Keratinocyte (primary cell): Measurements from ENCODE around the gene GBGT1.

Experiments
- EZH2 ChIP-seq: IDR thresholded peaks from one replicate; pipeline ENCODE4 v1.6.1; 2012; ENCODE audit warnings: inconsistent platforms, mild to moderate bottlenecking, low read length, moderate library complexity
- TF ChIP-seq, protein P1 (sequence below), 3 experiments: IDR thresholded peaks in 1 of 3; conservative IDR thresholded peaks in 1 of 3; optimal IDR thresholded peaks in 1 of 3; 2 replicates in 2 of 3; 3 replicates in 1 of 3; pipeline versions ENCODE3 to v1.5.1; 2011; ENCODE audit warnings: low read length in 3 of 3, mild to moderate bottlenecking in 3 of 3, moderate library complexity in 2 of 3, control low read depth in 1 of 3, inconsistent platforms in 1 of 3; ENCODE audit not compliant: insufficient read depth in 2 of 3; ENCODE audit errors: extremely low read depth in 1 of 3

DNA sequence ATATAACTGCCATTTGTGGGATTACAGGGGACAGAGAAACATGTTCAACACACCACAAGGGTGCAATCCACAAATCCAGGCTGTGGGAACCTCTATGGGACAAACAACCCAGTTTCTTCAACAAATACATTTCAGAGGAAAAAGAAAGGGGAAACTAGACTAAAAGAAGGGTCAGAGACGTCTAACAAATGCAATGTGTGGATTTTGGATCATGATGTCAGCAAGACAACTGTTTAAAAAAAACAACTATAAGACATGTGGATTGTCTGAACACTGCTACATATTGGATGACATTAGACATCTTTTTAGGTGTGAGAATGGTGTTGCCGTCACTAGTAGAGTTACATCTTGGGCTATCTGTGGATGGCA lies 38.8 kb downstream of the GBGT1 start:
- TF ChIP-seq, protein P1, sequence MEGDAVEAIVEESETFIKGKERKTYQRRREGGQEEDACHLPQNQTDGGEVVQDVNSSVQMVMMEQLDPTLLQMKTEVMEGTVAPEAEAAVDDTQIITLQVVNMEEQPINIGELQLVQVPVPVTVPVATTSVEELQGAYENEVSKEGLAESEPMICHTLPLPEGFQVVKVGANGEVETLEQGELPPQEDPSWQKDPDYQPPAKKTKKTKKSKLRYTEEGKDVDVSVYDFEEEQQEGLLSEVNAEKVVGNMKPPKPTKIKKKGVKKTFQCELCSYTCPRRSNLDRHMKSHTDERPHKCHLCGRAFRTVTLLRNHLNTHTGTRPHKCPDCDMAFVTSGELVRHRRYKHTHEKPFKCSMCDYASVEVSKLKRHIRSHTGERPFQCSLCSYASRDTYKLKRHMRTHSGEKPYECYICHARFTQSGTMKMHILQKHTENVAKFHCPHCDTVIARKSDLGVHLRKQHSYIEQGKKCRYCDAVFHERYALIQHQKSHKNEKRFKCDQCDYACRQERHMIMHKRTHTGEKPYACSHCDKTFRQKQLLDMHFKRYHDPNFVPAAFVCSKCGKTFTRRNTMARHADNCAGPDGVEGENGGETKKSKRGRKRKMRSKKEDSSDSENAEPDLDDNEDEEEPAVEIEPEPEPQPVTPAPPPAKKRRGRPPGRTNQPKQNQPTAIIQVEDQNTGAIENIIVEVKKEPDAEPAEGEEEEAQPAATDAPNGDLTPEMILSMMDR (optimal IDR thresholded peaks at IDR 0.05 in 1 of 3, IDR thresholded peaks at IDR 0.05 in 1 of 3, conservative IDR thresholded peaks at IDR 0.05 in 1 of 3; ENCODE audit: extremely low read depth in 1 of 3, insufficient read depth in 2 of 3, low read length in 3 of 3): no peak
- TF ChIP-seq EZH2: no peak
